Measurements from ENCODE around the gene PHLDB2. TPM values are rescaled to one million over a fixed set of nuclear protein-coding genes. Genes with fewer than 3 reads are reported as not detected.
A peak's percentile ranks its signal among the peaks of the same experiment; 100 is the strongest.
"Not testable (repeated sequence)": the region's sequence is repeated elsewhere in the genome, so short reads cannot be mapped to it uniquely, and the experiment has no call there.

Gene PHLDB2
- total RNA-seq, 2 experiments from 2014 or later = 1.2 to 2.4 TPM

DNA sequence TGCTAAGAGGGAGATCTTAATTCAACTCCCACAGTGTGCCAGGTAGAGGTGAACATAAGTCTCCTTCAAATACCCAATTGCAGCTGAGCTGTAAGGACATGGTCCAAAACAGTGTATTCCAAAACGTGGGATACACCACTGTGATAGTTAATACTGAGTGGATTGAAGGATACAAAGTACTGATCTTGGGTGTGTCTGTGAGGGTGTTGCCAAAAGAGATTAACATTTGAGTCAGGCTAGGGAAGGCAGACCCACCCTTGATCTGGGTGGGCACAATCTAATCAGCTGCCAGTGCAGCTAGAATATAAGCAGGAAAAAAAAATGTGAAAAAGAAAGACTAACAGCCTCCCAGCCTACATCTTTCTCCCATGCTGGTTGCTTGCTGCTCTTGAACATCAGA, 45.1 kb upstream of the PHLDB2 start:
- H3K4me1 Mint-ChIP-seq (ENCODE audit: low read depth) = no peaks in the 10 kb centered on the region
- no peak overlapping the region for H3K27ac Mint-ChIP-seq
- ChIA-PET POLR2A (no interaction called here), CTCF (no interaction called here)
- ATAC-seq = no peak
- H3K9me3 Mint-ChIP-seq = peaks cover 12% of the 10 kb centered on the region
- intact Hi-C loops (cut with micrococcal nuclease) = no loop called here
- no peaks in the 10 kb centered on the region for H3K36me3 Mint-ChIP-seq (ENCODE audit: low read depth)
- H3K27me3 Mint-ChIP-seq = no peaks in the 10 kb centered on the region
- DNase-seq = no peak
- no peak for TF ChIP-seq CTCF (IDR thresholded peaks at IDR 0.05)
- no peak overlapping the region for H3K4me3 Mint-ChIP-seq

GRCh38 chr3:111816771-111817170, 42.3 kb upstream of the PHLDB2 start:
- H3K27me3 Mint-ChIP-seq, H3K27ac Mint-ChIP-seq: not testable (repeated sequence)
- CTCF ChIA-PET = interaction anchor here (1.5 kb wide), 1 partner anchor 10 kb away, joined by 4 read pairs; no protein-coding TSS in a partner anchor

GRCh38 chr3:111819927-111820326, 39.1 kb upstream of the PHLDB2 start:
- Mint-ChIP-seq H3K9me3 (peaks cover 17% of the 10 kb centered on the region), H3K27me3 (no peaks in the 10 kb centered on the region), H3K4me3 (no peak overlapping the region), H3K36me3 (ENCODE audit: low read depth) (no peaks in the 10 kb centered on the region), H3K4me1 (ENCODE audit: low read depth) (no peaks in the 10 kb centered on the region), H3K27ac (no peak overlapping the region)
- no peak for TF ChIP-seq CTCF (IDR thresholded peaks at IDR 0.05)
- DNase-seq (peak; percentile 4), ATAC-seq (no peak)
- intact Hi-C loops (cut with micrococcal nuclease) = no loop called here
- POLR2A ChIA-PET = no interaction called here
- CTCF ChIA-PET = no interaction called here

More at GRCh38 chr3:111816771-111817170, 42.3 kb upstream of the PHLDB2 start:
- H3K4me1 Mint-ChIP-seq (ENCODE audit: low read depth); intact Hi-C loops (cut with micrococcal nuclease); DNase-seq; POLR2A ChIA-PET; H3K36me3 Mint-ChIP-seq (ENCODE audit: low read depth); ATAC-seq; H3K4me3 Mint-ChIP-seq: not testable (repeated sequence)
- peaks cover 17% of the 10 kb centered on the region for H3K9me3 Mint-ChIP-seq

GRCh38 chr3:111820651-111821050, 38.4 kb upstream of the PHLDB2 start:
- no peaks in the 10 kb centered on the region for H3K27me3 Mint-ChIP-seq
- H3K4me3 Mint-ChIP-seq = no peak overlapping the region
- no peak for ATAC-seq
- no peak for DNase-seq
- no peak overlapping the region for H3K27ac Mint-ChIP-seq
- no peaks in the 10 kb centered on the region for H3K36me3 Mint-ChIP-seq (ENCODE audit: low read depth)
- no peak for TF ChIP-seq CTCF (IDR thresholded peaks at IDR 0.05)
- H3K9me3 Mint-ChIP-seq = peaks cover 10% of the 10 kb centered on the region
- intact Hi-C loops (cut with micrococcal nuclease) = no loop called here
- ChIA-PET CTCF (interaction anchor here (0.7 kb wide), 1 partner anchor 54 kb away, joined by 3 read pairs; no protein-coding TSS in a partner anchor), POLR2A (no interaction called here)
- no peaks in the 10 kb centered on the region for H3K4me1 Mint-ChIP-seq (ENCODE audit: low read depth)

DNA sequence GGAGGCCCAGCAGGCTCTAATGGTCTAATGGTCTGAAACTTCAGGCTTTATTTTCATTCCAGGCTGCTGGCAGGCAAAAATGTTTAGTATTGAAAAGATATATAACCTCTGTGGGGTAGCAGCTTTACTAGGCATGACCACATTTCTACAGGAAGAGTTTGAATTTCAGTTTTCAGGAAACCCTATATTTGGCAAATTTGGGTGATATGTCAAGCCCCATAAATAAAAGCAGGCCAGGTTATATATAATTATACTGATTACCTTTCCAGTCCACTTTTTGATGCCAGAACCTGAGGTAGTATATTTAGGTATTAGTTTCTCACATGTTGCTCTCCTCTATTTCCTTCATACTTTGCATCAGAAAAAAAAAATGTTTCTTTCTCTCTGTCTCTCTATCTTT, 37.2 kb upstream of the PHLDB2 start:
- TF ChIP-seq CTCF (IDR thresholded peaks at IDR 0.05) = no peak
- ATAC-seq (no peak), DNase-seq (no peak)
- intact Hi-C loops (cut with micrococcal nuclease) = no loop called here
- H3K27me3 Mint-ChIP-seq = no peaks in the 10 kb centered on the region
- CTCF ChIA-PET = no interaction called here
- no peak overlapping the region for H3K27ac Mint-ChIP-seq
- H3K36me3 Mint-ChIP-seq (ENCODE audit: low read depth) = no peaks in the 10 kb centered on the region
- H3K4me1 Mint-ChIP-seq (ENCODE audit: low read depth) = peaks cover 3% of the 10 kb centered on the region
- no peak overlapping the region for H3K4me3 Mint-ChIP-seq
- peaks cover 6% of the 10 kb centered on the region for H3K9me3 Mint-ChIP-seq
- POLR2A ChIA-PET = no interaction called here

DNA sequence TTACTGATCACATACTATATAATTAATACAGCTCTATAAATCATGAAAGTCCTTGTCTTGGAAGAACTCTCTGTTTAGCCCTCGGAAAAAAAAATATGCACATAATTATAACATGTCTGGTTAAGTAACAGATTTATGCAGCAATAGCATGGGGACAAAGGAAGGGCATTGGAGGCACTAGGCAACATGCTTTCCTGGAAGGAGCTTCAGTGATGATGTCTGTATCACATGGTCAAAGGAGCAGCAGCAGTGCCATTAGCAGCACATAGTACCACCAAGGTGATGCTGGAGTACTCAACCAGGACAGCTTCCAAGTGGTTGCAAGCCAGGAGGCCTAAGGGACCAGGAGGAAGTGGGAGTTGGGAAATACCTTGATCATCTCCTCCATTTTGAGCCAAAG, 36.3 kb upstream of the PHLDB2 start:
- intact Hi-C loops (cut with micrococcal nuclease) = no loop called here
- Mint-ChIP-seq H3K4me1 (ENCODE audit: low read depth) (peaks cover 4% of the 10 kb centered on the region), H3K36me3 (ENCODE audit: low read depth) (no peaks in the 10 kb centered on the region), H3K27me3 (no peaks in the 10 kb centered on the region), H3K9me3 (peaks cover 6% of the 10 kb centered on the region), H3K27ac (no peak overlapping the region), H3K4me3 (no peak overlapping the region)
- CTCF ChIA-PET = no interaction called here
- no peak for TF ChIP-seq CTCF (IDR thresholded peaks at IDR 0.05)
- POLR2A ChIA-PET = no interaction called here
- ATAC-seq = no peak
- no peak for DNase-seq

All from activated CD8-positive, alpha-beta T cell treated with anti-CD3 and anti-CD28 coated beads for 36 hours (primary cell).